K562 (cell line): ENCODE data around the gene ZBTB20. TPM values are rescaled to one million over a fixed set of nuclear protein-coding genes. Genes with fewer than 3 reads are reported as not detected.

Experiments used
- ATAC-seq: fragments of 200-7000 bp; cut with Tn5 transposase; 3 replicates; pipeline ENCODE4 v1.9.1; 2020; ENCODE audit warnings: moderate library complexity
- BruUV-seq: library from RNA; stranded (reverse); fragments of 400-500 nt; replicated peaks from 2 replicates; lab custom pipeline; 2021; lab: Mats Ljungman, UMichigan
- CTCF ChIA-PET: fragments of 300-600 bp; formaldehyde crosslinking; extraction: SDS; loops from one replicate; lab custom pipeline; 2021; ENCODE audit warnings: low intra/inter-chr PET ratio; lab: Yijun Ruan, JAX
- POLR2A ChIA-PET: fragments of 300-600, 350-650 bp; sonication (Branson Sonifier 250); formaldehyde crosslinking; extraction: SDS; loops from one replicate; lab custom pipeline; 2021; ENCODE audit warnings: antibody characterized with exemption, inconsistent platforms; lab: Yijun Ruan, JAX
- DNase-seq, 4 experiments: peaks; one replicate each; pipeline versions ENCODE4 v3.0.0 to v3.0.0-alpha.2; 2011 to 2018; ENCODE audit warnings: low spot score in 3 of 4, mixed read lengths in 3 of 4; ENCODE audit errors: extremely low read depth in 1 of 4
- FAIRE-seq: peaks from 2 replicates; lab custom pipeline; 2011; peaks lifted over from hg19 to GRCh38; lab: Jason Lieb, UNC
- H2AFZ ChIP-seq: 2 replicates; pipeline ENCODE4 v1.6.0; 2011; ENCODE audit warnings: low read depth, low read length, control low read depth, inconsistent platforms
- H3K27ac ChIP-seq: fragments of 200-600 bp; 3 replicates; pipeline ENCODE4 v1.8.0; 2011; ENCODE audit warnings: low read depth, mild to moderate bottlenecking, control low read depth, inconsistent platforms, low read length, moderate library complexity, mixed read lengths; ENCODE audit errors: extremely low read depth
- H3K27me3 ChIP-seq, 2 experiments: fragments of 300-600 bp in 1 of 2; 2 replicates in 1 of 2; 3 replicates in 1 of 2; pipeline versions ENCODE4 v1.6.0 to v1.8.0; 2011; ENCODE audit warnings: inconsistent platforms in 2 of 2, low read length in 2 of 2, mild to moderate bottlenecking in 1 of 2, mixed read lengths in 1 of 2, moderate library complexity in 1 of 2; ENCODE audit not compliant: control insufficient read depth in 2 of 2, insufficient read depth in 2 of 2
- H3K36me3 ChIP-seq: fragments of 300-600 bp; 3 replicates; pipeline ENCODE4 v1.8.0; 2011; ENCODE audit warnings: mild to moderate bottlenecking, low read length, inconsistent platforms; ENCODE audit not compliant: control insufficient read depth, insufficient read depth
- H3K4me1 ChIP-seq, 2 experiments: fragments of 200-600 bp in 1 of 2; replicated peaks in 1 of 2; 2 replicates in 1 of 2; 3 replicates in 1 of 2; pipeline versions ENCODE4 v1.5.1 to v1.8.0; 2011; ENCODE audit warnings: inconsistent platforms in 2 of 2, low read length in 2 of 2, mild to moderate bottlenecking in 1 of 2, mixed read lengths in 1 of 2, moderate library complexity in 1 of 2; ENCODE audit not compliant: control insufficient read depth in 2 of 2, insufficient read depth in 2 of 2
- H3K4me2 ChIP-seq: 2 replicates; pipeline ENCODE4 v1.6.1; 2011; ENCODE audit warnings: low read length, control low read depth, inconsistent platforms, mixed read lengths; ENCODE audit not compliant: insufficient read depth
- H3K4me3 ChIP-seq: fragments of 200-600 bp; sonication (generic), shearing (Covaris generic); 2 replicates; pipeline ENCODE4 v1.5.1; 2016; ENCODE audit warnings: control low read depth, inconsistent platforms
- H3K79me2 ChIP-seq: fragments of 200-600 bp; 3 replicates; pipeline ENCODE4 v1.8.0; 2011; ENCODE audit warnings: low read length, inconsistent platforms; ENCODE audit not compliant: control insufficient read depth, insufficient read depth
- H3K9ac ChIP-seq, 2 experiments: 2 replicates each; pipeline versions ENCODE4 v1.6.0 to v1.6.1; 2011; ENCODE audit warnings: low read depth in 2 of 2, low read length in 2 of 2, control low read depth in 1 of 2, inconsistent platforms in 1 of 2, mild to moderate bottlenecking in 1 of 2, mixed read lengths in 1 of 2; ENCODE audit not compliant: insufficient read depth in 1 of 2
- H3K9me1 ChIP-seq: one replicate; pipeline ENCODE4 v1.6.0; 2011; ENCODE audit warnings: inconsistent platforms, mild to moderate bottlenecking, low read length, moderate library complexity; ENCODE audit not compliant: control insufficient read depth, insufficient read depth
- H3K9me3 ChIP-seq: replicated peaks from 2 replicates; pipeline ENCODE4 v1.5.1; 2011; ENCODE audit warnings: low read depth, low read length, inconsistent platforms; ENCODE audit not compliant: control insufficient read depth, insufficient read depth
- H4K20me1 ChIP-seq: replicated peaks from 2 replicates; pipeline ENCODE4 v1.6.1; 2011; ENCODE audit warnings: low read length, inconsistent platforms, mixed read lengths; ENCODE audit not compliant: control insufficient read depth, insufficient read depth
- C11orf30 ChIP-seq: fragments of 450-650 bp; IDR thresholded peaks from 2 replicates; pipeline ENCODE4 v1.6.1; 2016; ENCODE audit warnings: low read depth, mild to moderate bottlenecking
- CBX5 ChIP-seq: IDR thresholded peaks from 2 replicates; pipeline ENCODE4 v1.6.1; 2014; ENCODE audit warnings: low read depth, borderline replicate concordance
- CGGBP1 ChIP-seq: fragments of 250-450 bp; sonication (Bioruptor Pico); IDR thresholded peaks from 2 replicates; pipeline ENCODE4 v1.9.0; 2021; ENCODE audit warnings: mild to moderate bottlenecking
- CHD1 ChIP-seq: fragments of 200-600 bp; sonication (generic); IDR thresholded peaks from one replicate; pipeline ENCODE4 v1.6.1; 2012; ENCODE audit warnings: mild to moderate bottlenecking, moderate library complexity, low read length, inconsistent platforms
- CTBP1 ChIP-seq: fragments of 450-650 bp; IDR thresholded peaks from 2 replicates; pipeline ENCODE4 v1.6.1; 2016; ENCODE audit warnings: borderline replicate concordance
- DPF2 ChIP-seq: fragments of 450-650 bp; IDR thresholded peaks from 2 replicates; pipeline ENCODE4 v1.6.1; 2016
- ELF4 ChIP-seq: fragments of 450-650 bp; formaldehyde crosslinking; IDR thresholded peaks from 2 replicates; pipeline ENCODE4 v1.4.0; 2022; ENCODE audit warnings: missing genetic modification characterization
- FOXA1 ChIP-seq: fragments of 450-650 bp; IDR thresholded peaks from 2 replicates; pipeline ENCODE4 v1.6.1; 2016; ENCODE audit warnings: mild to moderate bottlenecking, borderline replicate concordance
- FOXA3 ChIP-seq, 2 experiments: fragments of 450-650 bp in 1 of 2; sonication (generic) in 1 of 2; formaldehyde crosslinking; IDR thresholded peaks in 1 of 2; conservative IDR thresholded peaks in 1 of 2; 2 replicates each; pipeline versions ENCODE4 v1.4.0 to v1.8.0; 2020 to 2022; ENCODE audit warnings: mild to moderate bottlenecking in 2 of 2, missing genetic modification reagents in 1 of 2
- FOXJ3 ChIP-seq: sonication (generic); formaldehyde crosslinking; IDR thresholded peaks from 2 replicates; pipeline ENCODE4 v1.4.0; 2020; ENCODE audit warnings: mild to moderate bottlenecking, missing genetic modification reagents
- KLF16 ChIP-seq: IDR thresholded peaks from 2 replicates; pipeline ENCODE4 v1.6.1; 2016; ENCODE audit warnings: antibody characterized with exemption
- NRF1 ChIP-seq, 2 experiments: fragments of 450-650 bp; IDR thresholded peaks in 1 of 2; conservative IDR thresholded peaks in 1 of 2; 2 replicates each; pipeline ENCODE4 v1.6.1; 2014; ENCODE audit warnings: mild to moderate bottlenecking in 2 of 2
- PHF8 ChIP-seq: fragments of 200-600 bp; sonication (generic); IDR thresholded peaks from 2 replicates; pipeline ENCODE4 v1.6.1; 2012; ENCODE audit warnings: mixed run types, mild to moderate bottlenecking, inconsistent platforms, low read length, moderate library complexity, borderline replicate concordance
- SLC30A9 ChIP-seq: fragments of 250-450 bp; sonication (Bioruptor Pico); IDR thresholded peaks from 2 replicates; pipeline ENCODE4 v1.8.0; 2022; ENCODE audit warnings: mild to moderate bottlenecking, moderate library complexity
- YY1 ChIP-seq, 3 experiments: IDR thresholded peaks; 2 replicates each; pipeline ENCODE4 v1.6.1; 2011; ENCODE audit warnings: low read length in 2 of 3, mild to moderate bottlenecking in 2 of 3, moderate library complexity in 2 of 3, borderline replicate concordance in 1 of 3, control low read depth in 1 of 3, low read depth in 1 of 3; ENCODE audit not compliant: insufficient read depth in 3 of 3, insufficient replicate concordance in 2 of 3, control insufficient read depth in 1 of 3, insufficient read length in 1 of 3; ENCODE audit errors: extremely low read depth in 1 of 3
- ZBTB9 ChIP-seq: fragments of 450-650 bp; formaldehyde crosslinking; IDR thresholded peaks from 2 replicates; pipeline ENCODE4 v1.4.0; 2020; ENCODE audit warnings: mild to moderate bottlenecking, moderate library complexity
- ZNF586 ChIP-seq: fragments of 450-650 bp; formaldehyde crosslinking; conservative IDR thresholded peaks from 2 replicates; pipeline ENCODE4 v1.4.0; 2020; ENCODE audit warnings: mild to moderate bottlenecking, moderate library complexity
- whole genome bisulfite sequencing: fragments of 100-300 bp; shearing (Covaris generic); methylation state at CpG from one replicate; pipeline ENCODE4 v1.1.6; 2016; ENCODE audit warnings: low coverage, mixed read lengths; ENCODE audit not compliant: insufficient coverage; ENCODE audit errors: missing lambda C conversion rate; 5-methylcytosine and 5-hydroxymethylcytosine counted together
- in situ Hi-C: fragments of 300-500 bp; cut with MboI; formaldehyde crosslinking; loops from 4 replicates; pipeline ENCODE4 v1.15.0; 2018; ENCODE audit warnings: inconsistent platforms, mixed read lengths
- intact Hi-C: fragments of 100-400 bp; cut with micrococcal nuclease; formaldehyde crosslinking; loops from 2 replicates; pipeline ENCODE4 v1.14.2; 2022
- polyA plus RNA-seq, 8 experiments: library from polyadenylated mRNA; depleted of rRNA in 4 of 8; stranded (reverse) in 5 of 8; unstranded in 3 of 8; fragments of >200 nt; fragmentation: Nextera tagmentation in 2 of 8; fragmentation: Illumina TruSeq in 1 of 8; extraction: Ambion mirVana in 2 of 8; extraction: Trizol in 1 of 8; gene quantifications; 2 replicates each; pipeline versions ENCODE4 v1.2.1 to v1.2.3, GENCODE V29; 2011 to 2014; ENCODE audit warnings: inconsistent platforms in 1 of 8, missing spikeins in 1 of 8
- total RNA-seq, 7 experiments: library from RNA; depleted of rRNA in 6 of 7; stranded (reverse); fragments of >200 nt in 6 of 7; fragmentation: Illumina TruSeq in 2 of 7; extraction: Trizol in 2 of 7; gene quantifications; 2 replicates each; pipeline versions ENCODE4 v1.2.1 to v1.2.3, GENCODE V29; 2011 to 2021; ENCODE audit warnings: low replicate concordance in 1 of 7

The ZBTB20 gene
- total and polyA plus RNA-seq, 9 of the 15 experiments (the other 6 are each of a cell fraction or from before 2014, with no cell fraction given), result 0.17 to 1.7 (median 0.45) TPM

- Histone ChIP-seq H3K9me1 (no peaks in the 10 kb centered on the region), H4K20me1 (no peaks in the 10 kb centered on the region), H3K27me3 (peaks cover 0 to 10% of the 10 kb centered on the region in 2 experiments; a peak in 2 of 5 replicates), H3K9ac (no peak overlapping the region), H2AFZ (no peak overlapping the region), H3K4me1 (no peaks in the 10 kb centered on the region), H3K79me2 (no peaks in the 10 kb centered on the region), H3K9me3 (no peaks in the 10 kb centered on the region), H3K27ac (no peak overlapping the region), H3K36me3 (no peaks in the 10 kb centered on the region), H3K4me2 (no peak overlapping the region), H3K4me3 (no peak overlapping the region)
- DNase-seq (no peak), FAIRE-seq (no peak), ATAC-seq (no peak)
- BruUV-seq, result no TSS peak
- in situ Hi-C loops, result no loop called here
- no peak for TF ChIP-seq YY1 (IDR thresholded peaks at IDR 0.05; ENCODE audit: borderline replicate concordance in 1 of 3, control insufficient read depth in 1 of 3, extremely low read depth in 1 of 3, insufficient read depth in 3 of 3, insufficient read length in 1 of 3, insufficient replicate concordance in 2 of 3, low read depth in 1 of 3, low read length in 2 of 3)
- TF ChIP-seq CGGBP1 (CRISPR knock-in tag), result no peak
- TF ChIP-seq SLC30A9 (CRISPR knock-in tag), result no peak
- no peak for TF ChIP-seq KLF16
- TF ChIP-seq NRF1 (conservative IDR thresholded peaks at IDR 0.05 in 1 of 2, IDR thresholded peaks at IDR 0.05 in 1 of 2), result no peak
- POLR2A ChIA-PET, result no interaction called here
- CTCF ChIA-PET, result no interaction called here
- intact Hi-C loops, result no loop called here
Measured at GRCh38 chr3:114355653-114356052, 791.4 kb downstream of the ZBTB20 start.

GRCh38 chr3:114351822-114352145 is 795.3 kb downstream of the ZBTB20 start:
- DNase-seq, result no peak
- H3K4me2 ChIP-seq, result no peak overlapping the region
- H3K27me3 ChIP-seq, result peaks cover 0 to 10% of the 10 kb centered on the region in 2 experiments; a peak in 2 of 5 replicates
- intact Hi-C loops, result no loop called here
- WGBS, result 24% methylated on average over 8 of the region's 9 CpGs
- no peaks in the 10 kb centered on the region for H3K79me2 ChIP-seq
- H3K4me3 ChIP-seq, result no peak overlapping the region
- H2AFZ ChIP-seq, result no peak overlapping the region
- no TSS peak for BruUV-seq
- no peaks in the 10 kb centered on the region for H3K4me1 ChIP-seq
- no peaks in the 10 kb centered on the region for H4K20me1 ChIP-seq
- no peak overlapping the region for H3K9ac ChIP-seq
- ChIA-PET POLR2A (interaction anchor here (0.6 kb wide), 1 partner anchor 19 kb away, joined by 3 read pairs; no protein-coding TSS in a partner anchor), CTCF (no interaction called here)
- H3K9me1 ChIP-seq, result no peaks in the 10 kb centered on the region
- in situ Hi-C loops, result no loop called here
- no peak for ATAC-seq
- H3K36me3 ChIP-seq, result no peaks in the 10 kb centered on the region
- H3K9me3 ChIP-seq, result no peaks in the 10 kb centered on the region
- FAIRE-seq, result no peak
- H3K27ac ChIP-seq, result no peak overlapping the region
- TF ChIP-seq FOXA3 (CRISPR knock-in tag; conservative IDR thresholded peaks at IDR 0.05 in 1 of 2, IDR thresholded peaks at IDR 0.05 in 1 of 2) (no peak), FOXA1 (no peak), CBX5 (no peak), FOXJ3 (CRISPR knock-in tag) (no peak), DPF2 (no peak), C11orf30 (no peak), ZNF586 (CRISPR knock-in tag) (no peak), PHF8 (no peak), ELF4 (CRISPR knock-in tag) (no peak), CHD1 (no peak), CTBP1 (no peak), ZBTB9 (CRISPR knock-in tag) (no peak)
